Muscle of leg (tissue), 11 donors: Measurements from ENCODE around the gene CHD6. TPM values are rescaled to one million over a fixed set of nuclear protein-coding genes. Genes with fewer than 3 reads are reported as not detected.

Experiments used
- DNase-seq: peaks from one replicate; pipeline ENCODE4 v3.0.0; 2013
- H3K27ac ChIP-seq: one replicate; pipeline ENCODE4 v1.5.1; 2013; ENCODE audit warnings: mild to moderate bottlenecking, low read length, control low read depth
- H3K27me3 ChIP-seq: one replicate; pipeline ENCODE4 v1.6.1; 2013; ENCODE audit warnings: low read length; ENCODE audit not compliant: control insufficient read depth, insufficient read depth
- H3K36me3 ChIP-seq: one replicate; pipeline ENCODE4 v1.6.1; 2013; ENCODE audit warnings: low read length; ENCODE audit not compliant: control insufficient read depth, insufficient read depth
- H3K4me1 ChIP-seq: one replicate; pipeline ENCODE4 v1.6.1; 2013; ENCODE audit warnings: low read length; ENCODE audit not compliant: control insufficient read depth, insufficient read depth
- H3K4me3 ChIP-seq: one replicate; pipeline ENCODE4 v1.5.1; 2013; ENCODE audit warnings: low read length, control low read depth
- H3K9me3 ChIP-seq: replicated peaks from 2 replicates; pipeline ENCODE4 v1.6.1; 2013; ENCODE audit warnings: low read depth, low read length; ENCODE audit not compliant: control insufficient read depth
- WGBS: methylation state at CpG from one replicate; pipeline ENCODE4 v1.1.5; 2013; ENCODE audit warnings: missing lambda C conversion rate; ENCODE audit not compliant: insufficient coverage; 5-methylcytosine and 5-hydroxymethylcytosine counted together
- polyA plus RNA-seq, 8 donors: library from polyadenylated mRNA; unstranded; fragments of 120-200 nt; gene quantifications; one replicate each; pipeline versions ENCODE4 v1.2.1 to v1.2.3, GENCODE V29; 2013; ENCODE audit warnings: inconsistent platforms in 1 of 8, low replicate concordance in 1 of 8; ENCODE audit not compliant: insufficient read length in 8 of 8, insufficient read depth in 1 of 8
- total RNA-seq: library from RNA; stranded (reverse); fragments of 120-200 nt; gene quantifications from one replicate; pipeline ENCODE4 v1.2.4, GENCODE V29; 2013

Gene CHD6
- total and polyA plus RNA-seq, 9 donors, result 16.2 to 43.9 (median 20.6) TPM

- H3K9me3 ChIP-seq, result no peaks in the 10 kb centered on the region
- peaks cover 8% of the 10 kb centered on the region for H3K4me1 ChIP-seq
- DNase-seq, result no peak
- H3K27ac ChIP-seq, result no peak overlapping the region
- WGBS, result 61% methylated on average over 2 of the region's 2 CpGs
- H3K36me3 ChIP-seq, result no peaks in the 10 kb centered on the region
- no peaks in the 10 kb centered on the region for H3K27me3 ChIP-seq
- H3K4me3 ChIP-seq, result no peak overlapping the region
Observed at GRCh38 chr20:41613321-41613720, 4.9 kb downstream of the CHD6 start.

GRCh38 chr20:41609474-41609873, 8.7 kb downstream of the CHD6 start:
- no peak for DNase-seq
- no peaks in the 10 kb centered on the region for H3K27me3 ChIP-seq
- H3K4me3 ChIP-seq, result no peak overlapping the region
- no peaks in the 10 kb centered on the region for H3K9me3 ChIP-seq
- no peaks in the 10 kb centered on the region for H3K36me3 ChIP-seq
- 40% methylated on average over 1 of the region's 3 CpGs for WGBS
- no peak overlapping the region for H3K27ac ChIP-seq
- H3K4me1 ChIP-seq, result no peaks in the 10 kb centered on the region

DNA sequence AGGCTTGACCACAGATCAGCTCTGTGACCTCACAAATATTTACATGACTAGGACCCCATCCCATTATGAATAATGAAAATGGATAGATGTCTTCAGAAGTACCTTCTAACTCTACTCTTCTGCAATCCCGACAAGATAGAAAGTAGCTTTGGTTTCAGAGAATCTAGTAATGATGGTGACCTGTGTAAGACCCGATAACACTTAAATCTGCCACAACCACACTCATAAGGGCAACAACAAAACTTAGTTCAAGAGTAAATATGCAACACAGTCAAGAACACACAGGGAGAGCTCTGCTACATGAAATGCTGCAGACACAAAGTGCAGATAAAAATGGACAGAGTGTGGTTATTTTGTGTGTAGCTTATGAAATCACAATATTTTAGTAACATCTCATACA, 9.6 kb downstream of the CHD6 start:
- H3K27ac ChIP-seq, result no peak overlapping the region
- H3K36me3 ChIP-seq, result no peaks in the 10 kb centered on the region
- H3K4me3 ChIP-seq, result no peak overlapping the region
- H3K4me1 ChIP-seq, result no peaks in the 10 kb centered on the region
- H3K27me3 ChIP-seq, result no peaks in the 10 kb centered on the region
- WGBS, result no CpG with 5 or more reads among the region's 2 CpGs
- H3K9me3 ChIP-seq, result no peaks in the 10 kb centered on the region
- DNase-seq, result no peak

- Histone ChIP-seq H3K27me3 (no peaks in the 10 kb centered on the region), H3K27ac (no peak overlapping the region), H3K9me3 (no peaks in the 10 kb centered on the region), H3K36me3 (no peaks in the 10 kb centered on the region), H3K4me3 (no peak overlapping the region), H3K4me1 (no peaks in the 10 kb centered on the region)
- no peak for DNase-seq
- no CpG with 5 or more reads among the region's 1 CpG for WGBS
Observed at GRCh38 chr20:41607791-41608190, 10.4 kb downstream of the CHD6 start.

DNA sequence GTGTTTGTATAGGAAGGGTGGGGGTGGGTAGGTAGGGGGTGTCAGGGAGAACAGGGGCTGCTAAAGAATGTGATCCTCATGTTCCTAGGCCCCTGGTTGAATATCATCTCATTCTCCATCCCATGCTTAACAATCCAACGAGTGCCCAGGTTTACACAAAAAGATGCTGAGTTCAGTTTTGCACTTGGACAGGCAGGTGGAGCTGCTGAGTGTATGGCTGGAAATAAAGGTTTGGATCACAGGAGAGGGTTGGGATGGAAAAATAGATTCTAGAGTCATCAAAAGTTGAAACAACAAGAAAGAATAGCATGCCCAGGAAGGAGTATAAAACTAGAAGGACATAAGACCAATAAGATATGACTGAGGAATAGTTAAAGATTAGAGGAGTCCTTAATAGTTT, 14.2 kb downstream of the CHD6 start:
- no peak for DNase-seq
- H3K27ac ChIP-seq, result no peak overlapping the region
- H3K9me3 ChIP-seq, result peaks cover 32% of the 10 kb centered on the region
- WGBS, result 80% methylated on average over 1 of the region's 1 CpG
- H3K4me1 ChIP-seq, result no peaks in the 10 kb centered on the region
- H3K4me3 ChIP-seq, result no peak overlapping the region
- H3K27me3 ChIP-seq, result no peaks in the 10 kb centered on the region
- H3K36me3 ChIP-seq, result no peaks in the 10 kb centered on the region

DNA sequence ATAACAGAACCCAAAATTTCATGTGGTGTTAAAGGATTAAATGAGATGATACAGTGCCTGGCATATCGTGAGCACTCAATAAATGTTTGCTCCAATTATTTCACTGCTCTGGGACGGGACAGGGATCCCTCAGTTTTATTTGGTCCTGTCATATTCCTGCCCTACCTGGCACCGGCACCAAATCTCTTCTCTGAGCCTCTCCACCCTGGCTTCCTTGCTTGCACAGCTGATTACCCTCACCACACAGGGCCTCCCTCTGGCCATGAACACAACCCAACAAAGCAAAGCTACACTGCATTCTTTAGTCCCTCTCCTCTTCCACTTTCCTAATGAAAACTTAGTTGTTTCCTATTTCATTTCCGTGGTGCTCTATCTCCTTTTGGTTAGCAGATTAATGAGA, 16.4 kb downstream of the CHD6 start:
- no peaks in the 10 kb centered on the region for H3K27me3 ChIP-seq
- no peak overlapping the region for H3K4me3 ChIP-seq
- no peak overlapping the region for H3K27ac ChIP-seq
- H3K4me1 ChIP-seq, result no peaks in the 10 kb centered on the region
- peaks cover 52% of the 10 kb centered on the region for H3K9me3 ChIP-seq
- no peaks in the 10 kb centered on the region for H3K36me3 ChIP-seq
- DNase-seq, result no peak
- WGBS, result 94% methylated on average over 3 of the region's 4 CpGs

- WGBS, result no CpG with 5 or more reads among the region's 3 CpGs
- no peak overlapping the region for H3K4me3 ChIP-seq
- H3K9me3 ChIP-seq, result peaks cover 59% of the 10 kb centered on the region
- no peaks in the 10 kb centered on the region for H3K4me1 ChIP-seq
- no peak for DNase-seq
- no peaks in the 10 kb centered on the region for H3K27me3 ChIP-seq
- no peaks in the 10 kb centered on the region for H3K36me3 ChIP-seq
- H3K27ac ChIP-seq, result no peak overlapping the region
Observed at GRCh38 chr20:41600926-41601631, 17.1 kb downstream of the CHD6 start.

DNA sequence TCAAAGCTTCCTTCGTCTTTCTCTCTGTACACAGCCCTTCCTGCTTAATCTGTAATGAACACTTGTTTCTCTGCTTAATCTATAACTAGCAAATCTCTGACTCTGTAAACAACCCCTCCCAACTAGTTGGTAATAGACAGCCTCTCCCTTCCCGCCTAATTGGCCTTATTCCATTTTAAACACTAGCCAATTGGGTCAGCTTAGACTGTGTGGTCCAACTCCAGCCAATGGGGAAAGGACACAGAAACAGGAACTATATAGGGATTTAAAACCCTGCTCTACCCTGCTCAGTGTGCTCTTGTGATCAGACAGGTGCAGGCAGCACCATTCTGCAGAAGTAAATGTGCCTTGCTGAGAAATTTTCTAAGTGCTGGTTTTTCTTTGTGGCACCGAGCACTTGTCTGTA, 18.5 kb downstream of the CHD6 start:
- Histone ChIP-seq H3K27me3 (no peaks in the 10 kb centered on the region), H3K36me3 (peaks cover 1% of the 10 kb centered on the region), H3K27ac (no peak overlapping the region), H3K4me1 (no peaks in the 10 kb centered on the region), H3K9me3 (peaks cover 72% of the 10 kb centered on the region), H3K4me3 (no peak overlapping the region)
- no peak for DNase-seq
- 94% methylated on average over 2 of the region's 3 CpGs for WGBS

DNA sequence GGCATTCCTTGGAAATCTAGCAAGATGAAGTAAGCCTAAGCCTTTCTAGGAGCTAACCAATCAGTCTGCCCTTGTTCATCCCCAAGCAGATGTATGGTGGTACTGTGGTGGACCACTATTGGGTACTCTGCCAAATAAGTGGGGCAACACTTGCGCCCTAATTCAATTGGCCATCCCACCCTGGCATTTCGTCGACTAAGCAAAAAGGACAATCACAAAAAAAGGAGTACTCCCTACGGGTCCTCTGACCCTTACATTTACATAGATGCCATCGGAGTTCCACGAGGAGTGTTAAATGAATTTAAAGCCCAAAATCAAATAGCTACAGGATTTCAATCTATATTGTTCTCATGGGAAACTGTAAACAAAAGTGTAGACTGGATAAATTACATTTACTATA, 19.5 kb downstream of the CHD6 start:
- Histone ChIP-seq H3K36me3 (peaks cover 2% of the 10 kb centered on the region), H3K27me3 (no peaks in the 10 kb centered on the region), H3K27ac (no peak overlapping the region), H3K4me3 (no peak overlapping the region), H3K9me3 (peaks cover 78% of the 10 kb centered on the region), H3K4me1 (no peaks in the 10 kb centered on the region)
- 96% methylated on average over 3 of the region's 6 CpGs for WGBS
- no peak for DNase-seq

DNA sequence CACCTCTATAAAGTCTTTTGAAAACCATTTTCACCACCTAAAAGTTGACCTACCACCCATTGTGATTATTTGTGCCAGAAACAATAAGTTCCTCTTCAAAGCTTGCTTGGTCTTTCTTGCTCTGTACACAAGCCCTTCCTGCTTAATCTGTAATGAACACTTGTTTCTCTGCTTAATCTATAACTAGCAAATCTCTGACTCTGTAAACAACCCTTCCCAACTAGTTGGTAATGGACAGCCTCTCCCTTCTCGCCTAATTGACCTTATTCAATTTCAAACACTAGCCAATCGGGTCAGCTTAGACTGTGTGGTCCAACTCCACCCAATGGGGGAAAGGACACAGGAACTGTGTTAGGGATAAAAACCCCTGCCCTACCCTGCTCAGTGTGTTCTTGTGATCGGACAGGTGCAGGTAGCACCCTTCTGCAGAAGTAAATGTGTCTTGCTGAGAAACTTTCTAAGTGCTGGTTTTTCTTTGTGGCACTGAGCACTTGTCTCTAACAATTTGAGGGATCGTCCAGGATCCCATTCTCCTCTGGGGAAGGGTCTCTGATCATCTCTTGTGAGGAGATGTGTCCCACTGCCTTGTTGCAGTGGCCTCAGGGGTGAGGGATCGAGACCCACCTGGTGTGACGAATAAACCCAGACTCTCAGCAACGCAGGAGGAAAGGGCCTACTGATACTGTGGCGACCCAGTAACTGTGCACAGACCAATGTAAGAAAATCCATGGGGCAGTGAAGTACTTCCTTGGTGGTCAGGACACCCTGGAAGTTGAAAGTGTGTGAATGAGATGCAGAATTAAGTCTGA, 23.5 kb downstream of the CHD6 start:
- H3K36me3 ChIP-seq, result peaks cover 2% of the 10 kb centered on the region
- DNase-seq, result no peak
- no peak overlapping the region for H3K27ac ChIP-seq
- H3K9me3 ChIP-seq, result peaks cover 58% of the 10 kb centered on the region
- H3K4me1 ChIP-seq, result no peaks in the 10 kb centered on the region
- WGBS, result 98% methylated on average over 4 of the region's 8 CpGs
- no peaks in the 10 kb centered on the region for H3K27me3 ChIP-seq
- H3K4me3 ChIP-seq, result no peak overlapping the region
